GM12873 (cell line): Measurements from ENCODE around the gene ACLY.

ENCODE experiments used
- TF ChIP-seq, protein P1 (sequence below): IDR thresholded peaks from 2 replicates; pipeline ENCODE4 v1.5.1; 2012; ENCODE audit warnings: low read depth, mild to moderate bottlenecking, moderate library complexity, low read length, control low read depth; ENCODE audit not compliant: insufficient read depth; ENCODE audit errors: missing control alignments

The ACLY gene

DNA sequence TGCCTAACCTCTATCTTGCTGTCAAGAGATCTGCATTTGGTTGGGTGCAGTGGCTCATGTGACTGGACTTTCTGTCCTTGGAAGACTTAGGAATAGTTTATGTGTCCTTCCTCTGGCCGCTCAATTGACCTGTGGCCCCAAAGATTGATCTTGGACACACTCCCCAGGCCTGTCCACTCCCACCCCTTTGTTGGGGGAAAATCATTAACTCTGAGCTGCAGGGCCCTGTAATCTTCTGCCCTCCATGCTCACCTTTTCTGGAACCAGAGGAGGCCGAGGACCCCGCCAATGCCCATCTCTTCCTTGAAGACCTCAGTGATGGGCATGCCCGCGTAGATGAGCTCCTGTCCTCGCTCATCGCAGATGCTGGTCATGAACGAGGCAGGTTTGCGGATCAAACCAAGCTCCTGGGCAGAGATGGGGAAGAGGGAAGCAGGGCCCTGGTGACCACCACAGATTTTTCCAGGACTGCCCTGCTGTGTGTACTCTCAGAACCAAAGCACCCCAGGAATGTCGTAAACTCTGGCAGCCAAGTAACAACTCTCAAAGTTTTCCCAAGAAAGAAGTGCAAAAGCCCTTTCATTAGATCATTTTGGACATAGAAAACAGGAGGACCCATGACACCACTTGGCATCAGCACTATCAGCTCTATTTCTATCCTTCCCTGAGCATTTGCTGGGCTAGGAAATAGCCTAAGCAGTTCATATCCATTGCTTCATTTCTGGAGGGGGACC lies 45.0 kb downstream of the ACLY start:
- TF ChIP-seq, protein P1, sequence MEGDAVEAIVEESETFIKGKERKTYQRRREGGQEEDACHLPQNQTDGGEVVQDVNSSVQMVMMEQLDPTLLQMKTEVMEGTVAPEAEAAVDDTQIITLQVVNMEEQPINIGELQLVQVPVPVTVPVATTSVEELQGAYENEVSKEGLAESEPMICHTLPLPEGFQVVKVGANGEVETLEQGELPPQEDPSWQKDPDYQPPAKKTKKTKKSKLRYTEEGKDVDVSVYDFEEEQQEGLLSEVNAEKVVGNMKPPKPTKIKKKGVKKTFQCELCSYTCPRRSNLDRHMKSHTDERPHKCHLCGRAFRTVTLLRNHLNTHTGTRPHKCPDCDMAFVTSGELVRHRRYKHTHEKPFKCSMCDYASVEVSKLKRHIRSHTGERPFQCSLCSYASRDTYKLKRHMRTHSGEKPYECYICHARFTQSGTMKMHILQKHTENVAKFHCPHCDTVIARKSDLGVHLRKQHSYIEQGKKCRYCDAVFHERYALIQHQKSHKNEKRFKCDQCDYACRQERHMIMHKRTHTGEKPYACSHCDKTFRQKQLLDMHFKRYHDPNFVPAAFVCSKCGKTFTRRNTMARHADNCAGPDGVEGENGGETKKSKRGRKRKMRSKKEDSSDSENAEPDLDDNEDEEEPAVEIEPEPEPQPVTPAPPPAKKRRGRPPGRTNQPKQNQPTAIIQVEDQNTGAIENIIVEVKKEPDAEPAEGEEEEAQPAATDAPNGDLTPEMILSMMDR = no peak

DNA sequence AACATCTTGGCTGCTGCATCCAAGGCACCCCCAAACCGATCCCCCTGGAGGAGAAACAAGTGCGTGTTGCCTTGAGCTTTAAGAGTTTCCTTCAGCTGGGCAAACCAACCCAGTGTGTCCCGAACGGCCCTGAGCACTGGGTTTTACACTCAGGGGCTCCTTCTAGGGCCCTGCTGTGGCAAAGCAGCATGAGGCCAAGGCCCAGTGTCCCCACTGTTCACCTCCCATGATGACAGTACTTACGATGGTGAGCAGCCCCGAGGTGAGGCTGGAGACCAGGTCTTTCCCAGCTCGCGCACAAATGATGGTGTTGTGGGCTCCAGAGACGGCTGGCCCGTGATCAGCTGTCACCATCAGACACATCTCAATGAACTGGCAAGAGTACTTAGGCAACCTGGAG lies 47.0 kb downstream of the ACLY start:
- TF ChIP-seq, protein P1 = no peak

DNA sequence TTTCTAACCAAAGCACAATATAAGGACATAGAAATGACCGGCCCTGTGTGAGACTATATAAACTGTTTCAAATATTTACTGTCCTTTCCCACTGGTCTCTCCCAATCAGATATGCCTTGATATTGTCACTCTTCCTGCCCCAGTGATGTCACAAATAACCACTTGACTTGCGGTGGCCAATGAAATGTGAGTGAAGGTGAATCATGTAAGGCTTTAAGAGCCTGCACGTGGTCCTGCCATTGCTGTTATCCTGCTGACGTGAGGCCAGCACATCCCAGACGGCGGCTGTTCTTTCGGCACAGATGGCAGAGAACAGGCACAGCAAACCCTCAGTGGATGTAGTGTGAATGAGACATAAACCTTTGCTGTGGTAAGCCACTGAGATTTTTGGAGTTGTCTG lies 48.1 kb downstream of the ACLY start:
- TF ChIP-seq, protein P1 = no peak

DNA sequence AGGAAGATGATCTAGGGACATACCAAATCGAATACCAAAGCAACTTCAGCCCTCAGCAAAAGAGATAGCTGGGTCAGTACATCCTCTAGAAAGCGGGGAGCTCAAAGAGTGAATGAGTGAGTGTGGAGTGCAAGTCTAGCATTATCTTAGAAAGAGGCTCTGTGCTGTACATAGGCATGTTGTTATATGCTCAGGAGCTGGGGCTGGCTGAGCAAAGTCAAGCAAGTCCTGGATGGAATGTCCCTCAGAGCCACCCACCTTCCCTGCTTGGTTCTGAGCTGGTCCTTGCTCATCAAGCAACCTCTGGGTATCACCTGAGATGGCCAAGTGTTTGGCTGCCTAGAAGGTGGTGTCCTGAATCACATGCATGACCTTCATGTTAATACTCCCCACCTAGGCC lies 48.7 kb downstream of the ACLY start:
- TF ChIP-seq, protein P1 = no peak

DNA sequence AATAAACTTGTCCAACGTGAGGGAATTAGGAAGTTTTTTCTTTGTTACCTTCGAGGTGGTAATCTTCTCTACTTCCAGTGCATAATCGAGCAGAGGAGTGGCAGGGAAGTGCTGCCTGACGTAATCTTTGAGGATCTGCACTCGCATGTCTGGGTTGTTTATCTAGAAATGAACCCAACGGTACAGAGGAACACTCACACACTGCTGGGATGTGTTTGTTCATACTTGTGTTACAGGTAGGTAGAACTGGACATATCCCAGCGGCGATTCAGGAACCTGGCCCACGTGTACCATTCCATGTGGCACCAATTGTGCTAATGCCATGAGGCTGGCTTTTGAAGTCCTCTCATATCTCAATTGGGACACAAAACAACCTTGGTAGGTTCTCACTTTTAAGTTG lies 49.3 kb downstream of the ACLY start:
- TF ChIP-seq, protein P1 = no peak

DNA sequence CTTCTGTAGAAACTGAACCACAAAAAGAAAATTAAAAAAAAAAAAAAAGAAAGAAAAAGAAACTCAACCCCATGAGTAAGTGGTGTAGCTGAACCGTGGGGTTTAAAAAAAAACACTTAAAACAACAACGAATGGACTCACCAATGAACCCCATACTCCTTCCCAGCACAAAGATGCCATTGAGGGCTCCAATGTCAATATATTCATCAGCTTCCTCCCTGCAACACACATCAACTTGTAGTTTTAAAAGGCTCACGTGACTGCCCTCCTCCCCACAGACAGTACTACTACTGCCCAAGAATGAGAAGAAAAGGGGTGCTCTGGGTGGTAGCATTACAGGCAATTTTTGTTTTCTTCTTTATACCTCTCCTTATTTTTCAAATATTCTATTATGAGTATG lies 50.2 kb downstream of the ACLY start:
- TF ChIP-seq, protein P1 = no peak

DNA sequence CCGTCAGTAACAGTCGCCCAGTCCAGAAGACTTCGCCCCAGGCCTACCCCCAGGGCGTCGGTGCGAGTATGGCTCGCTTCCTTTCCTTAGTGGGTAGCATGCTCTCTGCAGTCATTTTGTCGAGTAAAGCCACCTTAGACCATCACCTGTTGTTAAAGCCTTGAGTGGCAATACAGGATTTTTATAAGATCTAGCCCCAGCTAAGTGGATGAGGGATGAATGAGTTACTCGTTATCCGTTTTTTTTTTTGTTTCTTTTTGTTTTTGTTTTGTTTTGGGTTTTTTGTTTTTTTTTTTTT lies 53.2 kb downstream of the ACLY start:
- TF ChIP-seq, protein P1 = no peak
